Uterus (tissue), 4 donors: Measurements from ENCODE around the gene SPNS2. TPM values are rescaled to one million over a fixed set of nuclear protein-coding genes. Genes with fewer than 3 reads are reported as not detected.

Experiments
- DNase-seq, 2 donors: peaks; one replicate each; pipeline ENCODE4 v3.0.0-alpha.2; 2019 to 2020
- H3K27ac ChIP-seq, 2 donors: fragments of 200-600 bp; sonication (generic); 1 replicate in 1 of 2; 2 replicates in 1 of 2; pipeline ENCODE4 v1.5.1; 2016 to 2018
- H3K27me3 ChIP-seq, 2 donors: fragments of 200-600 bp; sonication (generic); one replicate each; pipeline ENCODE4 v1.5.1; 2018 to 2019; ENCODE audit warnings: control low read depth in 1 of 2
- H3K36me3 ChIP-seq, 2 donors: fragments of 200-600 bp; sonication (generic); one replicate each; pipeline ENCODE4 v1.5.1; 2019; ENCODE audit warnings: control low read depth in 1 of 2
- H3K4me1 ChIP-seq, 2 donors: fragments of 200-600 bp; sonication (generic); one replicate each; pipeline ENCODE4 v1.5.1; 2018 to 2019; ENCODE audit warnings: control low read depth in 1 of 2
- H3K4me3 ChIP-seq, 2 donors: fragments of 200-600 bp; sonication (generic); 1 replicate in 1 of 2; 2 replicates in 1 of 2; pipeline ENCODE4 v1.5.1; 2018 to 2019; ENCODE audit warnings: mild to moderate bottlenecking in 1 of 2
- H3K9me3 ChIP-seq, 2 donors: fragments of 200-600 bp; sonication (generic); one replicate each; pipeline ENCODE4 v1.5.1; 2019; ENCODE audit warnings: control low read depth in 1 of 2
- POLR2A ChIP-seq, 2 donors: fragments of 450-650 bp; IDR thresholded peaks; one replicate each; pipeline ENCODE4 v1.6.1; 2016; ENCODE audit warnings: antibody characterized with exemption in 2 of 2, mild to moderate bottlenecking in 1 of 2, moderate library complexity in 1 of 2
- intact Hi-C: fragments of 100-400 bp; cut with DNase I; formaldehyde crosslinking; loops from one replicate; pipeline ENCODE4 v1.15.1; 2023; ENCODE audit warnings: low total_unique reads
- total RNA-seq, 4 donors: library from RNA; depleted of rRNA in 3 of 4; stranded (reverse); fragments of >200 nt in 3 of 4; gene quantifications; one replicate each; pipeline versions ENCODE4 v1.1.0 to v1.2.4, GENCODE V29; 2014 to 2023
- TF ChIP-seq, protein P1 (sequence below), 4 experiments: fragments of 200-600 bp in 2 of 4; fragments of 450-650 bp in 2 of 4; sonication (generic) in 2 of 4; IDR thresholded peaks; one replicate each; pipeline ENCODE4 v1.5.1; 2016 to 2019; ENCODE audit warnings: antibody characterized with exemption in 4 of 4, mild to moderate bottlenecking in 2 of 4, moderate library complexity in 1 of 4
- donor health status: DM: yes; HTN: yes; CAD: no.

Gene SPNS2
- total RNA-seq, 4 donors from 2014 or later: 3.8 to 40.5 (median 13.6) TPM

- H3K27me3 ChIP-seq: no peaks in the 10 kb centered on the region
- H3K4me1 ChIP-seq: peaks cover 0 to 3% of the 10 kb centered on the region in 2 donors
- no peaks in the 10 kb centered on the region for H3K9me3 ChIP-seq
- TF ChIP-seq, protein P1, sequence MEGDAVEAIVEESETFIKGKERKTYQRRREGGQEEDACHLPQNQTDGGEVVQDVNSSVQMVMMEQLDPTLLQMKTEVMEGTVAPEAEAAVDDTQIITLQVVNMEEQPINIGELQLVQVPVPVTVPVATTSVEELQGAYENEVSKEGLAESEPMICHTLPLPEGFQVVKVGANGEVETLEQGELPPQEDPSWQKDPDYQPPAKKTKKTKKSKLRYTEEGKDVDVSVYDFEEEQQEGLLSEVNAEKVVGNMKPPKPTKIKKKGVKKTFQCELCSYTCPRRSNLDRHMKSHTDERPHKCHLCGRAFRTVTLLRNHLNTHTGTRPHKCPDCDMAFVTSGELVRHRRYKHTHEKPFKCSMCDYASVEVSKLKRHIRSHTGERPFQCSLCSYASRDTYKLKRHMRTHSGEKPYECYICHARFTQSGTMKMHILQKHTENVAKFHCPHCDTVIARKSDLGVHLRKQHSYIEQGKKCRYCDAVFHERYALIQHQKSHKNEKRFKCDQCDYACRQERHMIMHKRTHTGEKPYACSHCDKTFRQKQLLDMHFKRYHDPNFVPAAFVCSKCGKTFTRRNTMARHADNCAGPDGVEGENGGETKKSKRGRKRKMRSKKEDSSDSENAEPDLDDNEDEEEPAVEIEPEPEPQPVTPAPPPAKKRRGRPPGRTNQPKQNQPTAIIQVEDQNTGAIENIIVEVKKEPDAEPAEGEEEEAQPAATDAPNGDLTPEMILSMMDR (IDR thresholded peaks at IDR 0.05): no peak
- TF ChIP-seq POLR2A (IDR thresholded peaks at IDR 0.05): no peak
- no peaks in the 10 kb centered on the region for H3K36me3 ChIP-seq
- no peak overlapping the region for H3K4me3 ChIP-seq
- no peak overlapping the region for H3K27ac ChIP-seq
- intact Hi-C loops: no loop called here
- DNase-seq: no peak
Observed at GRCh38 chr17:4525691-4526397, 27.2 kb downstream of the SPNS2 start.

DNA sequence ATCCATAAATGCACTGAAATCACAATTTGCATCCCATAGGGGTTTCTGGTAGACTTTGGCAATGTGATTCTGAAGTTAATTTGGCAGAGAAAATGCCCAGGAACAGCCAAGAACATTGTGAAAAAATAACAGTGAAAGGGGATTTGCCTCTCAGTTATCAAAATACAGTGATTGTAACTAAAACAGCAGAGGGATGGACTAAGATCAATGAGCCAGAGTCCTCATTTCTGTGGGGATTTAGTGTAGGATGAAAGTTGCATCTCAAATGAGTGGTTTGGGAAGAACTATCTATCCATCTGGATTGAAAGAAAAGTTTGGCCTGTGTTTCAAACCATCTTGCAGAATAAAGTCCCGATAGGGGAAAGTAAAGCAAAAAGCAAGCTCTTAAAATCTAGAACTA is 28.5 kb downstream of the SPNS2 start:
- H3K9me3 ChIP-seq: no peaks in the 10 kb centered on the region
- no peaks in the 10 kb centered on the region for H3K4me1 ChIP-seq
- H3K4me3 ChIP-seq: no peak overlapping the region
- no peak for DNase-seq
- H3K36me3 ChIP-seq: no peaks in the 10 kb centered on the region
- intact Hi-C loops: no loop called here
- H3K27ac ChIP-seq: no peak overlapping the region
- H3K27me3 ChIP-seq: no peaks in the 10 kb centered on the region
- TF ChIP-seq, protein P1 (IDR thresholded peaks at IDR 0.05): no peak
- TF ChIP-seq POLR2A (IDR thresholded peaks at IDR 0.05): no peak

- H3K4me3 ChIP-seq: no peak overlapping the region
- no peak for DNase-seq
- no peaks in the 10 kb centered on the region for H3K9me3 ChIP-seq
- H3K36me3 ChIP-seq: no peaks in the 10 kb centered on the region
- H3K27ac ChIP-seq: no peak overlapping the region
- H3K4me1 ChIP-seq: no peaks in the 10 kb centered on the region
- H3K27me3 ChIP-seq: no peaks in the 10 kb centered on the region
- intact Hi-C loops: no loop called here
- TF ChIP-seq, protein P1 (IDR thresholded peaks at IDR 0.05): no peak
- TF ChIP-seq POLR2A (IDR thresholded peaks at IDR 0.05): no peak
Observed at GRCh38 chr17:4527566-4528125, 29.0 kb downstream of the SPNS2 start.

GRCh38 chr17:4529533-4530152 is 31.0 kb downstream of the SPNS2 start:
- DNase-seq: no peak
- H3K9me3 ChIP-seq: no peaks in the 10 kb centered on the region
- no peaks in the 10 kb centered on the region for H3K27me3 ChIP-seq
- H3K4me3 ChIP-seq: no peak overlapping the region
- intact Hi-C loops: no loop called here
- H3K36me3 ChIP-seq: no peaks in the 10 kb centered on the region
- TF ChIP-seq, protein P1 (IDR thresholded peaks at IDR 0.05): no peak
- TF ChIP-seq POLR2A (IDR thresholded peaks at IDR 0.05): no peak
- no peaks in the 10 kb centered on the region for H3K4me1 ChIP-seq
- H3K27ac ChIP-seq: peak overlapping the region; percentile 23 to 24
